ENCODE measurements around the gene POLL.
A peak's percentile ranks its signal among the peaks of the same experiment; 100 is the strongest.

Gene POLL

DNA sequence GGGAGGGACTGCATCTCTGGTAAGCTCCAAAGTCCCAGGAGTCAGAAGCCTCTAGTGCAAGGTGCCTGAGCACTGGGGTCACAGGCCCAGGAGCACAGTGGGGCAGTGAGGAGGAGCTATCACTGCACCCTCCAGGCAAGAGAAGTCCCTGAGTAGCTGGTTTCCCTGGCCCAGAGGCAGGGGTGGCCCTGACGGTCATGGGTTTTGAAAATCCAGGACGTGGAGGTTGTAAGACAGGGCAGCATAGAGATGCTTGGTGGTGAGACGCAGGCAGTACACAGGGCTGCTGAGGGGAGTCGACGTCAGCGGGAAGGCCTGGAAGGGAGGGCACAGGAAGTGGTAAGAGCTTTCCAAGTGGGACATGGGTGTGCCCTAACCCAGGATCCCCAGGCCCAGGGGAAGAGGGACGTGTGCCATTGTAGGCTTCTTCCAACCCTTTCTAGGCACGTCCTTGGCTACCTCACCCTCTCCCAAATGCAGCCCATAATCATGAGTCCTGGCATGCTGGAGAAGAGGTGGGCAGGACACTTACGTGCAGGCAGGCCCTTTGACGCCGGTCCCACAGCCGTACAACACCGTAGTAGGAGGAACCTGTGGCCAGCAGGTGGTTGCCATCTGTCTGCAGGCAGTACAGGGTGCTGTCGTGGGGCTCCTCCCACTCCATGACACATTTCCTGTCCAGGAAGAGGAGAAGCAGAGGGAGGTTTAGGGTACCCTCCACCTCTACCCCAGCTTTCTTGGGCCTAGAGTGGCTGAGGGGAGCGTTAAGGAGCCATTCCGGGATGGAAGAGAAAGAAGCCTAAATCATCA lies 23.2 kb upstream of the POLL start:
- Histone ChIP-seq H3K27ac (no peak overlapping the region), H3K27me3 (ENCODE audit: control insufficient read depth, insufficient read depth, low read length) (no peaks in the 10 kb centered on the region), H3K36me3 (ENCODE audit: control insufficient read depth, insufficient read depth, low read length) (no peaks in the 10 kb centered on the region), H3K4me1 (peaks cover 8% of the 10 kb centered on the region), H3K4me2 (ENCODE audit: low read length) (no peak overlapping the region), H2AFZ (no peak overlapping the region), H3K4me3 (ENCODE audit: low read depth, low read length) (no peak overlapping the region), H3K79me2 (peaks cover 3% of the 10 kb centered on the region), H3K9ac (no peak overlapping the region), H3K9me3 (ENCODE audit: control insufficient read depth, low read length) (no peaks in the 10 kb centered on the region)
- TF ChIP-seq CTCF (IDR thresholded peaks at IDR 0.05), result no peak

GRCh38 chr10:101609481-101609880 lies 21.4 kb upstream of the POLL start:
- H3K9ac ChIP-seq, result no peak overlapping the region
- peaks cover 3% of the 10 kb centered on the region for H3K79me2 ChIP-seq
- H3K4me1 ChIP-seq, result peaks cover 8% of the 10 kb centered on the region
- no peaks in the 10 kb centered on the region for H3K27me3 ChIP-seq (ENCODE audit: control insufficient read depth, insufficient read depth, low read length)
- no peak overlapping the region for H2AFZ ChIP-seq
- no peak for TF ChIP-seq CTCF (IDR thresholded peaks at IDR 0.05)
- no peak overlapping the region for H3K4me2 ChIP-seq (ENCODE audit: low read length)
- H3K9me3 ChIP-seq (ENCODE audit: control insufficient read depth, low read length), result no peaks in the 10 kb centered on the region
- H3K27ac ChIP-seq, result no peak overlapping the region
- no peak overlapping the region for H3K4me3 ChIP-seq (ENCODE audit: low read depth, low read length)
- H3K36me3 ChIP-seq (ENCODE audit: control insufficient read depth, insufficient read depth, low read length), result no peaks in the 10 kb centered on the region

- no peak overlapping the region for H3K4me2 ChIP-seq (ENCODE audit: low read length)
- H3K4me3 ChIP-seq (ENCODE audit: low read depth, low read length), result no peak overlapping the region
- H3K9ac ChIP-seq, result no peak overlapping the region
- no peaks in the 10 kb centered on the region for H3K36me3 ChIP-seq (ENCODE audit: control insufficient read depth, insufficient read depth, low read length)
- H3K27me3 ChIP-seq (ENCODE audit: control insufficient read depth, insufficient read depth, low read length), result no peaks in the 10 kb centered on the region
- H3K79me2 ChIP-seq, result peaks cover 3% of the 10 kb centered on the region
- no peaks in the 10 kb centered on the region for H3K9me3 ChIP-seq (ENCODE audit: control insufficient read depth, low read length)
- H3K27ac ChIP-seq, result no peak overlapping the region
- TF ChIP-seq CTCF (IDR thresholded peaks at IDR 0.05), result no peak
- no peaks in the 10 kb centered on the region for H3K4me1 ChIP-seq
- H2AFZ ChIP-seq, result no peak overlapping the region
Observed at GRCh38 chr10:101607124-101607523, 19.1 kb upstream of the POLL start.

DNA sequence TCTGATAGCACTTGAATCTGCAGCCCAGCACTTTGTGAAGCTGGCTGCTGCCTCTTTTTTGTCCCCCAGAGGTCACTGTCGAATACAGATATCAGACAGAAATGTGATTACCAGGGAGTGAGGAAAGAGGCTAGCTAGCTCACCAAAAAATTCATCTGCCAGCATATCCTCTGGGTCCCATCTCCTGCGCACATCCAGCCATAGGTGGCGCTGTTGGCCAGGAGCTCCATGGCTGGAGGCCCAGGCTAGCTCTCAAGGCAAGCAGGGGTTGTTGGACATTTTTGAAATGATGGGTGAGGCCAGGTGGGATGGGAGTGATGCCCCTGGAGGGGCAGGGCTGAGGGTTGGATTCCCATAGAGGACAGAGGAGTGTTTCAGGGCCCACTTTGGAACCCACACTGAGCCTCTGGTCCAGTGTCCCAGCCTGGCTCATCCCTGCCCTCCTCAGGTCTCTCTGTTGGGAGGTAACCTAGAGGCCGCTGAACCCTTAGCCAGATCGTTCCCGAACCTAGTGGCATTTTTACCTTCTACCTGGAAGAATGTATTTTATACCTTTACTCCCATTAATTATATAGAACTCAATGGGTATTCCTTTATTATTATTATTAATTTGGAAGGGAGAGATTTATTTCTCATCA lies 14.8 kb upstream of the POLL start:
- H3K27ac ChIP-seq, result no peak overlapping the region
- H3K27me3 ChIP-seq (ENCODE audit: control insufficient read depth, insufficient read depth, low read length), result no peaks in the 10 kb centered on the region
- no peak overlapping the region for H3K4me2 ChIP-seq (ENCODE audit: low read length)
- H3K4me1 ChIP-seq, result no peaks in the 10 kb centered on the region
- no peaks in the 10 kb centered on the region for H3K9me3 ChIP-seq (ENCODE audit: control insufficient read depth, low read length)
- peak; percentile 92 for TF ChIP-seq CTCF (IDR thresholded peaks at IDR 0.05)
- no peak overlapping the region for H3K4me3 ChIP-seq (ENCODE audit: low read depth, low read length)
- H2AFZ ChIP-seq, result no peak overlapping the region
- H3K79me2 ChIP-seq, result no peaks in the 10 kb centered on the region
- no peaks in the 10 kb centered on the region for H3K36me3 ChIP-seq (ENCODE audit: control insufficient read depth, insufficient read depth, low read length)
- no peak overlapping the region for H3K9ac ChIP-seq
